Measurements from ENCODE around the gene PRELP.

- TF ChIP-seq CTCF (IDR thresholded peaks at IDR 0.05) (no peak), POLR2A (IDR thresholded peaks at IDR 0.05) (no peak)
These were observed 15.9 kb upstream of the PRELP start for GRCh38 chr1:203459671-203460201.
